Esophagus muscularis mucosa (tissue), 4 donors: Measurements from ENCODE around the gene MEOX2. TPM values are rescaled to one million over a fixed set of nuclear protein-coding genes. Genes with fewer than 3 reads are reported as not detected.

Source experiments
- DNase-seq: peaks from one replicate; pipeline ENCODE4 v3.0.0-alpha.2; 2017; ENCODE audit errors: extremely low spot score
- H3K27ac ChIP-seq, 4 donors: fragments of 200-600 bp; sonication (generic); replicated peaks in 1 of 4; 1 replicate in 3 of 4; 2 replicates in 1 of 4; pipeline ENCODE4 v1.5.1; 2016 to 2019; ENCODE audit warnings: mild to moderate bottlenecking in 1 of 4
- H3K27me3 ChIP-seq, 4 donors: fragments of 200-600 bp; sonication (generic); one replicate each; pipeline versions ENCODE4 v1.5.1 to v1.6.0; 2016 to 2019
- H3K36me3 ChIP-seq, 4 donors: fragments of 200-600 bp; sonication (generic); one replicate each; pipeline ENCODE4 v1.5.1; 2016 to 2019
- H3K4me1 ChIP-seq, 4 donors: fragments of 200-600 bp; sonication (generic); one replicate each; pipeline ENCODE4 v1.5.1; 2016 to 2019
- H3K4me3 ChIP-seq, 4 donors: fragments of 200-600 bp; sonication (generic); 1 replicate in 2 of 4; 2 replicates in 2 of 4; pipeline ENCODE4 v1.5.1; 2016 to 2019; ENCODE audit warnings: mild to moderate bottlenecking in 4 of 4, moderate library complexity in 1 of 4
- H3K9me3 ChIP-seq, 4 donors: fragments of 200-600 bp; sonication (generic); 1 replicate in 3 of 4; 2 replicates in 1 of 4; pipeline ENCODE4 v1.5.1; 2016 to 2019
- CTCF ChIP-seq, 3 experiments: fragments of 200-600 bp in 2 of 3; fragments of 450-650 bp in 1 of 3; sonication (generic) in 2 of 3; IDR thresholded peaks; one replicate each; pipeline ENCODE4 v1.5.1; 2017 to 2019; ENCODE audit warnings: antibody characterized with exemption in 3 of 3, mild to moderate bottlenecking in 2 of 3, moderate library complexity in 1 of 3
- EP300 ChIP-seq: sonication (generic); formaldehyde crosslinking; IDR thresholded peaks from one replicate; pipeline ENCODE4 v1.6.1; 2017; ENCODE audit warnings: antibody characterized with exemption
- POLR2A ChIP-seq: fragments of 450-650 bp; IDR thresholded peaks from one replicate; pipeline ENCODE4 v1.6.1; 2017; ENCODE audit warnings: antibody characterized with exemption, moderate library complexity, mild to moderate bottlenecking, low read depth
- POLR2AphosphoS5 ChIP-seq, 2 donors: sonication (generic); formaldehyde crosslinking; IDR thresholded peaks; one replicate each; pipeline ENCODE4 v1.6.1; 2017; ENCODE audit warnings: antibody characterized with exemption in 2 of 2
- WGBS: methylation state at CpG from one replicate; pipeline ENCODE4 v1.1.5; 2018; 5-methylcytosine and 5-hydroxymethylcytosine counted together
- intact Hi-C: fragments of 100-400 bp; cut with DNase I; formaldehyde crosslinking; loops from one replicate; pipeline ENCODE4 v1.15.1; 2023
- total RNA-seq, 4 donors: library from RNA; depleted of rRNA; stranded (reverse); fragments of >200 nt; gene quantifications; one replicate each; pipeline versions ENCODE4 v1.1.0 to v1.2.1, GENCODE V29; 2016

The MEOX2 gene
- total RNA-seq, 4 donors from 2014 or later, result 3.6 to 32.3 (median 13.0) TPM

GRCh38 chr7:15652776-15653290, 33.6 kb downstream of the MEOX2 start:
- Histone ChIP-seq H3K27ac (no peak overlapping the region), H3K4me1 (peaks cover 3 to 14% (median 10%) of the 10 kb centered on the region in 4 donors), H3K36me3 (no peaks in the 10 kb centered on the region), H3K4me3 (no peak overlapping the region), H3K27me3 (no peaks in the 10 kb centered on the region), H3K9me3 (no peaks in the 10 kb centered on the region)
- no peak for TF ChIP-seq POLR2AphosphoS5 (IDR thresholded peaks at IDR 0.05)
- no peak for TF ChIP-seq POLR2A
- no peak for TF ChIP-seq EP300
- TF ChIP-seq CTCF (IDR thresholded peaks at IDR 0.05), result no peak
- 65% methylated on average over 2 of the region's 2 CpGs for WGBS
- DNase-seq, result no peak
- intact Hi-C loops, result no loop called here

- no peak for TF ChIP-seq EP300
- TF ChIP-seq POLR2AphosphoS5 (IDR thresholded peaks at IDR 0.05), result no peak
- no peak for TF ChIP-seq CTCF (IDR thresholded peaks at IDR 0.05)
- TF ChIP-seq POLR2A, result no peak
- H3K27ac ChIP-seq, result no peak overlapping the region
- H3K4me3 ChIP-seq, result no peak overlapping the region
- no peaks in the 10 kb centered on the region for H3K36me3 ChIP-seq
- 79% methylated on average over 1 of the region's 1 CpG for WGBS
- intact Hi-C loops, result no loop called here
- peaks cover 3 to 14% (median 10%) of the 10 kb centered on the region in 4 donors for H3K4me1 ChIP-seq
- no peak for DNase-seq
- no peaks in the 10 kb centered on the region for H3K27me3 ChIP-seq
- H3K9me3 ChIP-seq, result no peaks in the 10 kb centered on the region
Observed at GRCh38 chr7:15651693-15652092, 34.8 kb downstream of the MEOX2 start.

GRCh38 chr7:15650787-15651186, 35.7 kb downstream of the MEOX2 start:
- Histone ChIP-seq H3K4me1 (peaks cover 4 to 17% (median 13%) of the 10 kb centered on the region in 4 donors), H3K4me3 (no peak overlapping the region), H3K9me3 (no peaks in the 10 kb centered on the region), H3K27me3 (no peaks in the 10 kb centered on the region), H3K27ac (peak overlapping the region in 1 of 4 donors; percentile 5), H3K36me3 (no peaks in the 10 kb centered on the region)
- intact Hi-C loops, result no loop called here
- no peak for TF ChIP-seq EP300
- 54% methylated on average over 4 of the region's 4 CpGs for WGBS
- no peak for DNase-seq

- Histone ChIP-seq H3K27ac (peak overlapping the region; percentile 16 to 56 (median 30)), H3K4me3 (peak overlapping the region in 3 of 4 donors; percentile 25 to 35 (median 30))
- WGBS, result 14% methylated on average over 5 of the region's 5 CpGs
Observed at GRCh38 chr7:15648461-15648961, 38.0 kb downstream of the MEOX2 start.

GRCh38 chr7:15647309-15647708, 39.2 kb downstream of the MEOX2 start:
- H3K4me1 ChIP-seq, result peaks cover 10 to 25% (median 17%) of the 10 kb centered on the region in 4 donors
- WGBS, result 90% methylated on average over 1 of the region's 1 CpG

More at GRCh38 chr7:15648461-15648961, 38.0 kb downstream of the MEOX2 start:
- peaks cover 10 to 25% (median 17%) of the 10 kb centered on the region in 4 donors for H3K4me1 ChIP-seq
- no peaks in the 10 kb centered on the region for H3K36me3 ChIP-seq
- TF ChIP-seq POLR2A (no peak), POLR2AphosphoS5 (IDR thresholded peaks at IDR 0.05) (no peak), EP300 (no peak), CTCF (IDR thresholded peaks at IDR 0.05) (no peak)
- intact Hi-C loops, result no loop called here
- no peak for DNase-seq
- H3K9me3 ChIP-seq, result no peaks in the 10 kb centered on the region
- H3K27me3 ChIP-seq, result no peaks in the 10 kb centered on the region

More at GRCh38 chr7:15647309-15647708, 39.2 kb downstream of the MEOX2 start:
- intact Hi-C loops, result no loop called here
- TF ChIP-seq EP300 (no peak), POLR2A (no peak), CTCF (IDR thresholded peaks at IDR 0.05) (no peak), POLR2AphosphoS5 (IDR thresholded peaks at IDR 0.05) (no peak)
- Histone ChIP-seq H3K36me3 (no peaks in the 10 kb centered on the region), H3K27me3 (no peaks in the 10 kb centered on the region), H3K9me3 (no peaks in the 10 kb centered on the region), H3K4me3 (no peak overlapping the region), H3K27ac (no peak overlapping the region)
- DNase-seq, result no peak
